ENCODE results near the gene ARPP19. TPM values are rescaled to one million over a fixed set of nuclear protein-coding genes. Genes with fewer than 3 reads are reported as not detected.

Gene ARPP19
- total and polyA plus RNA-seq, 5 donors from 2014 or later: 72.1 to 143 (median 82.8) TPM

- peak; percentile 63 to 67 for ATAC-seq (ENCODE audit: low read depth in 2 of 2)
- Histone ChIP-seq H3K9me3 (ENCODE audit: control insufficient read depth in 2 of 2, low read length in 2 of 2) (no peaks in the 10 kb centered on the region), H3K4me1 (ENCODE audit: control insufficient read depth, insufficient read depth, low read length, poor library complexity, severe bottlenecking) (peaks cover 58% of the 10 kb centered on the region), H3K27ac (ENCODE audit: insufficient read depth, low read length, poor library complexity, severe bottlenecking) (peak overlapping the region; percentile 48), H3K36me3 (ENCODE audit: control insufficient read depth, insufficient read depth, low read length) (peaks cover 20% of the 10 kb centered on the region), H3K27me3 (ENCODE audit: control insufficient read depth, insufficient read depth, low read length) (no peaks in the 10 kb centered on the region), H3K4me3 (ENCODE audit: low read depth, low read length) (peak overlapping the region; percentile 64)
- peak overlapping the region; percentile 1 to 7 (median 6) for H3K27ac Mint-ChIP-seq
- H3K9me3 Mint-ChIP-seq: no peaks in the 10 kb centered on the region
- peak overlapping the region; percentile 2 to 43 (median 36) for H3K4me3 Mint-ChIP-seq
- H3K36me3 Mint-ChIP-seq: peaks cover 10% of the 10 kb centered on the region
- H3K27me3 Mint-ChIP-seq: no peaks in the 10 kb centered on the region
- DNase-seq: peak in 1 of 3 donors; percentile 49
- H3K4me1 Mint-ChIP-seq: peaks cover 50 to 91% (median 69%) of the 10 kb centered on the region in 4 donors
Observed at GRCh38 chr15:52559575-52559974, 9.3 kb downstream of the ARPP19 start.

- Mint-ChIP-seq H3K27ac (peak overlapping the region; percentile 6 to 68 (median 7)), H3K9me3 (no peaks in the 10 kb centered on the region), H3K4me1 (peaks cover 50 to 91% (median 67%) of the 10 kb centered on the region in 4 donors), H3K36me3 (peaks cover 10% of the 10 kb centered on the region), H3K27me3 (no peaks in the 10 kb centered on the region), H3K4me3 (peak overlapping the region; percentile 15 to 43 (median 36))
- DNase-seq (peak in 1 of 3 donors; percentile 12), ATAC-seq (ENCODE audit: low read depth in 2 of 2) (no peak)
- peak overlapping the region; percentile 48 for H3K27ac ChIP-seq (ENCODE audit: insufficient read depth, low read length, poor library complexity, severe bottlenecking)
- H3K36me3 ChIP-seq (ENCODE audit: control insufficient read depth, insufficient read depth, low read length): peaks cover 25% of the 10 kb centered on the region
- H3K4me3 ChIP-seq (ENCODE audit: low read depth, low read length): peak overlapping the region; percentile 64
- H3K27me3 ChIP-seq (ENCODE audit: control insufficient read depth, insufficient read depth, low read length): no peaks in the 10 kb centered on the region
- peaks cover 52% of the 10 kb centered on the region for H3K4me1 ChIP-seq (ENCODE audit: control insufficient read depth, insufficient read depth, low read length, poor library complexity, severe bottlenecking)
- H3K9me3 ChIP-seq (ENCODE audit: control insufficient read depth in 2 of 2, low read length in 2 of 2): no peaks in the 10 kb centered on the region
Observed at GRCh38 chr15:52559022-52559421, 9.8 kb downstream of the ARPP19 start.

GRCh38 chr15:52558196-52558595, 10.6 kb downstream of the ARPP19 start:
- Mint-ChIP-seq H3K27ac (peak overlapping the region in 2 of 3 donors; percentile 6 to 37), H3K4me3 (peak overlapping the region; percentile 39 to 91 (median 56)), H3K36me3 (peaks cover 10% of the 10 kb centered on the region), H3K9me3 (no peaks in the 10 kb centered on the region), H3K4me1 (peaks cover 49 to 92% (median 68%) of the 10 kb centered on the region in 4 donors), H3K27me3 (no peaks in the 10 kb centered on the region)
- Histone ChIP-seq H3K36me3 (ENCODE audit: control insufficient read depth, insufficient read depth, low read length) (peaks cover 32% of the 10 kb centered on the region), H3K4me1 (ENCODE audit: control insufficient read depth, insufficient read depth, low read length, poor library complexity, severe bottlenecking) (peaks cover 47% of the 10 kb centered on the region), H3K27me3 (ENCODE audit: control insufficient read depth, insufficient read depth, low read length) (no peaks in the 10 kb centered on the region), H3K27ac (ENCODE audit: insufficient read depth, low read length, poor library complexity, severe bottlenecking) (no peak overlapping the region), H3K9me3 (ENCODE audit: control insufficient read depth in 2 of 2, low read length in 2 of 2) (no peaks in the 10 kb centered on the region), H3K4me3 (ENCODE audit: low read depth, low read length) (peak overlapping the region; percentile 64)
- ATAC-seq (ENCODE audit: low read depth in 2 of 2) (peak; percentile 86 to 90), DNase-seq (peak; percentile 16 to 80 (median 20))

- peaks cover 45 to 83% (median 63%) of the 10 kb centered on the region in 4 donors for H3K4me1 Mint-ChIP-seq
- Histone ChIP-seq H3K4me3 (ENCODE audit: low read depth, low read length) (no peak overlapping the region), H3K36me3 (ENCODE audit: control insufficient read depth, insufficient read depth, low read length) (peaks cover 40% of the 10 kb centered on the region), H3K4me1 (ENCODE audit: control insufficient read depth, insufficient read depth, low read length, poor library complexity, severe bottlenecking) (peaks cover 41% of the 10 kb centered on the region), H3K27ac (ENCODE audit: insufficient read depth, low read length, poor library complexity, severe bottlenecking) (no peak overlapping the region), H3K9me3 (ENCODE audit: control insufficient read depth in 2 of 2, low read length in 2 of 2) (no peaks in the 10 kb centered on the region), H3K27me3 (ENCODE audit: control insufficient read depth, insufficient read depth, low read length) (no peaks in the 10 kb centered on the region)
- H3K27ac Mint-ChIP-seq: peak overlapping the region in 1 of 3 donors; percentile 70
- no peaks in the 10 kb centered on the region for H3K27me3 Mint-ChIP-seq
- DNase-seq: no peak
- no peak for ATAC-seq (ENCODE audit: low read depth in 2 of 2)
- no peaks in the 10 kb centered on the region for H3K9me3 Mint-ChIP-seq
- H3K36me3 Mint-ChIP-seq: peaks cover 6% of the 10 kb centered on the region
- no peak overlapping the region for H3K4me3 Mint-ChIP-seq
Observed at GRCh38 chr15:52557274-52557641, 11.6 kb downstream of the ARPP19 start.

- H3K36me3 Mint-ChIP-seq: peaks cover 11% of the 10 kb centered on the region
- peaks cover 38% of the 10 kb centered on the region for H3K4me1 ChIP-seq (ENCODE audit: control insufficient read depth, insufficient read depth, low read length, poor library complexity, severe bottlenecking)
- peaks cover 43 to 82% (median 61%) of the 10 kb centered on the region in 4 donors for H3K4me1 Mint-ChIP-seq
- peak overlapping the region in 1 of 3 donors; percentile 70 for H3K27ac Mint-ChIP-seq
- peaks cover 46% of the 10 kb centered on the region for H3K36me3 ChIP-seq (ENCODE audit: control insufficient read depth, insufficient read depth, low read length)
- no peaks in the 10 kb centered on the region for H3K27me3 ChIP-seq (ENCODE audit: control insufficient read depth, insufficient read depth, low read length)
- no peaks in the 10 kb centered on the region for H3K9me3 ChIP-seq (ENCODE audit: control insufficient read depth in 2 of 2, low read length in 2 of 2)
- no peak overlapping the region for H3K4me3 ChIP-seq (ENCODE audit: low read depth, low read length)
- no peaks in the 10 kb centered on the region for H3K9me3 Mint-ChIP-seq
- no peak for ATAC-seq (ENCODE audit: low read depth in 2 of 2)
- DNase-seq: no peak
- H3K4me3 Mint-ChIP-seq: no peak overlapping the region
- H3K27me3 Mint-ChIP-seq: no peaks in the 10 kb centered on the region
- peak overlapping the region; percentile 3 for H3K27ac ChIP-seq (ENCODE audit: insufficient read depth, low read length, poor library complexity, severe bottlenecking)
Observed at GRCh38 chr15:52556524-52557273, 12.1 kb downstream of the ARPP19 start.

GRCh38 chr15:52552303-52552702, 16.5 kb downstream of the ARPP19 start:
- H3K27ac Mint-ChIP-seq: no peak overlapping the region
- H3K27me3 ChIP-seq (ENCODE audit: control insufficient read depth, insufficient read depth, low read length): no peaks in the 10 kb centered on the region
- peaks cover 21 to 42% (median 29%) of the 10 kb centered on the region in 4 donors for H3K4me1 Mint-ChIP-seq
- H3K4me3 Mint-ChIP-seq: no peak overlapping the region
- H3K36me3 ChIP-seq (ENCODE audit: control insufficient read depth, insufficient read depth, low read length): peaks cover 77% of the 10 kb centered on the region
- H3K4me1 ChIP-seq (ENCODE audit: control insufficient read depth, insufficient read depth, low read length, poor library complexity, severe bottlenecking): peaks cover 8% of the 10 kb centered on the region
- H3K9me3 Mint-ChIP-seq: no peaks in the 10 kb centered on the region
- no peak overlapping the region for H3K4me3 ChIP-seq (ENCODE audit: low read depth, low read length)
- H3K27ac ChIP-seq (ENCODE audit: insufficient read depth, low read length, poor library complexity, severe bottlenecking): no peak overlapping the region
- ATAC-seq (ENCODE audit: low read depth in 2 of 2): no peak
- no peak for DNase-seq
- no peaks in the 10 kb centered on the region for H3K9me3 ChIP-seq (ENCODE audit: control insufficient read depth in 2 of 2, low read length in 2 of 2)
- no peaks in the 10 kb centered on the region for H3K27me3 Mint-ChIP-seq
- H3K36me3 Mint-ChIP-seq: peaks cover 28% of the 10 kb centered on the region

GRCh38 chr15:52551762-52552161, 17.1 kb downstream of the ARPP19 start:
- ATAC-seq (ENCODE audit: low read depth in 2 of 2) (no peak), DNase-seq (no peak)
- Histone ChIP-seq H3K36me3 (ENCODE audit: control insufficient read depth, insufficient read depth, low read length) (peaks cover 80% of the 10 kb centered on the region), H3K9me3 (ENCODE audit: control insufficient read depth in 2 of 2, low read length in 2 of 2) (no peaks in the 10 kb centered on the region), H3K27me3 (ENCODE audit: control insufficient read depth, insufficient read depth, low read length) (no peaks in the 10 kb centered on the region), H3K27ac (ENCODE audit: insufficient read depth, low read length, poor library complexity, severe bottlenecking) (no peak overlapping the region), H3K4me1 (ENCODE audit: control insufficient read depth, insufficient read depth, low read length, poor library complexity, severe bottlenecking) (peaks cover 3% of the 10 kb centered on the region), H3K4me3 (ENCODE audit: low read depth, low read length) (no peak overlapping the region)
- Mint-ChIP-seq H3K27me3 (no peaks in the 10 kb centered on the region), H3K4me1 (peaks cover 17 to 38% (median 28%) of the 10 kb centered on the region in 4 donors), H3K36me3 (peaks cover 33% of the 10 kb centered on the region), H3K4me3 (no peak overlapping the region), H3K9me3 (peaks cover 0 to under 1% (median 0%) of the 10 kb centered on the region in 7 donors), H3K27ac (no peak overlapping the region)
